A673 (cell line): ENCODE results near the gene DLX2. TPM values are rescaled to one million over a fixed set of nuclear protein-coding genes. Genes with fewer than 3 reads are reported as not detected.

Source experiments
- BruUV-seq: library from RNA; stranded (reverse); fragments of 400-500 nt; replicated peaks from 2 replicates; lab custom pipeline; 2021; lab: Mats Ljungman, UMichigan
- CTCF ChIA-PET: fragments of 300-600 bp; sonication (Branson Sonifier 250); formaldehyde crosslinking; loops from one replicate; lab custom pipeline; 2022; ENCODE audit warnings: antibody characterized with exemption; lab: Charles Lee
- POLR2A ChIA-PET: fragments of 300-600 bp; sonication (Branson Sonifier 250); formaldehyde crosslinking; loops from one replicate; lab custom pipeline; 2022; ENCODE audit warnings: antibody characterized with exemption; ENCODE audit not compliant: low non-redundant PET; lab: Charles Lee
- DNase-seq: peaks from one replicate; pipeline ENCODE4 v3.0.0-alpha.2; 2015; ENCODE audit warnings: low spot score
- H3K27ac ChIP-seq: fragments of 200-600 bp; sonication (generic); 2 replicates; pipeline ENCODE4 v1.5.1; 2016; ENCODE audit warnings: mixed run types, low read depth, mild to moderate bottlenecking, mixed read lengths, antibody characterized with exemption, low read length; ENCODE audit not compliant: poor library complexity, severe bottlenecking
- H3K27me3 ChIP-seq: fragments of 200-600 bp; sonication (generic); replicated peaks from 2 replicates; pipeline ENCODE4 v1.6.1; 2017; ENCODE audit warnings: mixed run types, low read depth, mild to moderate bottlenecking, mixed read lengths, antibody characterized with exemption, low read length; ENCODE audit not compliant: insufficient read depth, poor library complexity
- H3K36me3 ChIP-seq: fragments of 200-600 bp; sonication (generic); 2 replicates; pipeline ENCODE4 v1.6.1; 2016; ENCODE audit warnings: mixed run types, mild to moderate bottlenecking, mixed read lengths, antibody characterized with exemption, low read length; ENCODE audit not compliant: insufficient read depth, poor library complexity, severe bottlenecking
- H3K4me1 ChIP-seq: fragments of 200-600 bp; sonication (generic); 2 replicates; pipeline ENCODE4 v1.6.1; 2017; ENCODE audit warnings: mixed run types, mild to moderate bottlenecking, mixed read lengths, antibody characterized with exemption, low read length; ENCODE audit not compliant: insufficient read depth, poor library complexity, severe bottlenecking
- H3K4me3 ChIP-seq: fragments of 200-600 bp; sonication (generic); 2 replicates; pipeline ENCODE4 v1.5.1; 2016; ENCODE audit warnings: low read depth, mixed run types, mild to moderate bottlenecking, mixed read lengths, low read length; ENCODE audit not compliant: poor library complexity, severe bottlenecking
- H3K9me3 ChIP-seq: fragments of 200-600 bp; sonication (generic); 2 replicates; pipeline ENCODE4 v1.6.1; 2016; ENCODE audit warnings: mixed run types, low read depth, mild to moderate bottlenecking, mixed read lengths, antibody characterized with exemption, low read length; ENCODE audit not compliant: poor library complexity, severe bottlenecking
- EZH2 ChIP-seq: fragments of 200-600 bp; sonication (generic); IDR thresholded peaks from 2 replicates; pipeline ENCODE4 v1.6.1; 2017; ENCODE audit warnings: borderline replicate concordance, low read depth, mild to moderate bottlenecking, mixed read lengths, antibody characterized with exemption, low read length; ENCODE audit not compliant: poor library complexity, severe bottlenecking
- intact Hi-C: fragments of 100-400 bp; cut with micrococcal nuclease; formaldehyde crosslinking; loops from one replicate; pipeline ENCODE4 v1.10.0; 2022; ENCODE audit not compliant: unreplicated experiment
- total RNA-seq: library from RNA; stranded (reverse); gene quantifications from 2 replicates; pipeline ENCODE4 v1.2.3, GENCODE V29; 2021
- TF ChIP-seq, protein P1 (sequence below): fragments of 300-800, 200-600 bp; sonication (generic); conservative IDR thresholded peaks from 2 replicates; pipeline ENCODE4 v1.5.1; 2017; ENCODE audit warnings: low read depth, mild to moderate bottlenecking, antibody characterized with exemption, low read length, moderate library complexity, mixed read lengths

Gene DLX2
- total RNA-seq, 1 experiment from 2014 or later: 20.4 TPM

DNA sequence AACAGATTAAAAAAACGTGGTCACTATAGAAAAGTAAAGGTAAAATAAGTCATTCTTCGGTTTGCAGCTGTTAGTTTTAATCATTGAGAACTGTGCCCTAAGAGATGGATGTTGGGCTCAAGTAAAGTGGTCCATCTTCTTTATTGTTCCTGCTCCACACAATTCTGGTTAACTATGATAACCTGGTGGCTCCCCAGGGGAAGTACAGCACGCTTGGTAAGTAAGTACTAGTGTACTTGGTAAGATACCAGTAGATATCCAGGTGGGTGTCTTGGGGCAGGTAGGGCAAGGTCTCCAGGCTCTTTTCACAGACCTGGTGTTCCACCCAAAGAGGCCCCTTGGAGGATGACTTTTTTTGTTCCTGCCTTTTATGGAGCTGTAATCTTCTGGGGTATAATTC is 31.6 kb upstream of the DLX2 start:
- BruUV-seq: no TSS peak
- Histone ChIP-seq H3K36me3 (no peaks in the 10 kb centered on the region), H3K4me1 (no peaks in the 10 kb centered on the region), H3K9me3 (no peaks in the 10 kb centered on the region), H3K27me3 (no peaks in the 10 kb centered on the region), H3K27ac (no peak overlapping the region), H3K4me3 (no peak overlapping the region)
- ChIA-PET POLR2A (no interaction called here), CTCF (no interaction called here)
- DNase-seq: no peak
- intact Hi-C loops: no loop called here
- no peak for TF ChIP-seq EZH2
- TF ChIP-seq, protein P1, sequence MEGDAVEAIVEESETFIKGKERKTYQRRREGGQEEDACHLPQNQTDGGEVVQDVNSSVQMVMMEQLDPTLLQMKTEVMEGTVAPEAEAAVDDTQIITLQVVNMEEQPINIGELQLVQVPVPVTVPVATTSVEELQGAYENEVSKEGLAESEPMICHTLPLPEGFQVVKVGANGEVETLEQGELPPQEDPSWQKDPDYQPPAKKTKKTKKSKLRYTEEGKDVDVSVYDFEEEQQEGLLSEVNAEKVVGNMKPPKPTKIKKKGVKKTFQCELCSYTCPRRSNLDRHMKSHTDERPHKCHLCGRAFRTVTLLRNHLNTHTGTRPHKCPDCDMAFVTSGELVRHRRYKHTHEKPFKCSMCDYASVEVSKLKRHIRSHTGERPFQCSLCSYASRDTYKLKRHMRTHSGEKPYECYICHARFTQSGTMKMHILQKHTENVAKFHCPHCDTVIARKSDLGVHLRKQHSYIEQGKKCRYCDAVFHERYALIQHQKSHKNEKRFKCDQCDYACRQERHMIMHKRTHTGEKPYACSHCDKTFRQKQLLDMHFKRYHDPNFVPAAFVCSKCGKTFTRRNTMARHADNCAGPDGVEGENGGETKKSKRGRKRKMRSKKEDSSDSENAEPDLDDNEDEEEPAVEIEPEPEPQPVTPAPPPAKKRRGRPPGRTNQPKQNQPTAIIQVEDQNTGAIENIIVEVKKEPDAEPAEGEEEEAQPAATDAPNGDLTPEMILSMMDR: no peak; the same call in 1 of the 2 replicates

DNA sequence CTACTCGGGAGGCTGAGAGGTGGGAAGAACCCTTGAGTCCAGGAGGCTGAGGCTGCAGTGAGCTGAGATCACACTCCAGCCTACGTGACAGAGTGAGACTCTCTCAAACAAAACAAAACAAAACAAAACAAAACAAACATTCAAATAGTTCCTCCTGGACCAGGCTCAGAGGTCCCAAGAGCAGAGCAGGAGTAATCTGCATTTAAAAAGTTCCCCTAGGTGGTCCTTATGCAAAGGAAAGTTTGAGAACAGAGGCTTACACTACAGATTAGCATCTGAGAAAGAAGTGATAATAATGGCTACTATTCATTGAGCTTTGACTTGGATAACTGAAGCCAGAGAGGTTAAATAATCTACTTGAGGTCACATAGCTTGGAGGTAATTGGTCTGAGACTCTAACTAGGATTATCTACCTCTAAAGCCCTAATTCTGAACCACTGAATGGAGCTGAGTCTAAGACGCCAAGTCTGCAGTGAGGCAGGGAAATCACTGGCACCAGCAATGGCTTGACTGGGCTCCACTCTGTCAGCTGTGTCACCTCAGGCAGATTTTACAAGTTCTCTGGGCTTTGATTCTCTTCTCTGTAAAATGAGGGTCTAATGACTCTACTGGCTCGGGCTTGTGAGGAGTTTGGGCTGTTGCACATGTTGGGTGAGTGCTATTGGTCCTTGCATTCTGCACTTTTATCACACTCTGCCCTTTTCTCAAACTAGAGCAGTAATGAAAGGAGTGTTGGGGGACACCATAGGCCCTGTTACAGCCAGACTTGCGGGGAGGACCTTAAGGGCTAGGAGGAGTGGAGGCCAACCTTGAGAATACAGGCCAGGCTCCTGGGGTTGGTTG is 29.2 kb upstream of the DLX2 start:
- H3K4me3 ChIP-seq: no peak overlapping the region
- ChIA-PET CTCF (no interaction called here), POLR2A (interaction anchor here (0.6 kb wide), 1 partner anchor 839 kb away, joined by 3 read pairs; no protein-coding TSS in a partner anchor)
- H3K36me3 ChIP-seq: no peaks in the 10 kb centered on the region
- no peak overlapping the region for H3K27ac ChIP-seq
- DNase-seq: no peak
- no TSS peak for BruUV-seq
- no peaks in the 10 kb centered on the region for H3K9me3 ChIP-seq
- no peaks in the 10 kb centered on the region for H3K27me3 ChIP-seq
- no peaks in the 10 kb centered on the region for H3K4me1 ChIP-seq
- TF ChIP-seq EZH2: no peak
- TF ChIP-seq, protein P1: no peak
- intact Hi-C loops: no loop called here

DNA sequence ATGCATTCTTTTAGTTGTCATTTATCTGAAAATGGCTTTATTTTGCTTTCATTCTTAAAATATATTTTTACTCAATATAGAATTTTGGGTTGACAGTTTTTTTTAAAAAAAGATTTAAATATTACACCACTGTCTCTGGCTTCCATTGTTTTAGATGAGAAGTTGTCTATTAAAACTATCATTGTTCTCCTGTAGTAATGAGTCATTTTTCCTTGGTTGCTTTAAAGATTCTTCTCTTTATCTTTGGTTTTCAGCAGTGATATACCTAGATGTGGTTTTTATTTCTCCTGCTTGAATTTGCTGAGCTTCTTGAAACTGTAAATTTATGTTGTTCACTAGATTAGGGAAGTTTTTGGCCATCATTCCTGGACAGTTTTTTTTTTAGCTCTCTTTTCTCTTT is 26.7 kb upstream of the DLX2 start:
- POLR2A ChIA-PET: interaction anchor here (0.6 kb wide), 1 partner anchor 438 kb away, joined by 3 read pairs; no protein-coding TSS in a partner anchor
- intact Hi-C loops: loop anchor here (5.0 kb wide), 2 partner anchors 338 to 532 kb away; no protein-coding TSS in a partner anchor

More for the DNA sequence above, 26.7 kb upstream of the DLX2 start:
- no TSS peak for BruUV-seq
- Histone ChIP-seq H3K27me3 (no peaks in the 10 kb centered on the region), H3K4me3 (no peak overlapping the region), H3K4me1 (no peaks in the 10 kb centered on the region), H3K9me3 (no peaks in the 10 kb centered on the region), H3K27ac (no peak overlapping the region), H3K36me3 (no peaks in the 10 kb centered on the region)
- CTCF ChIA-PET: no interaction called here
- TF ChIP-seq, protein P1: no peak
- TF ChIP-seq EZH2: no peak
- no peak for DNase-seq
